Parathyroid adenoma (tissue), 2 donors: Measurements from ENCODE around the gene THSD4.

ENCODE experiments used
- H2AFZ ChIP-seq: fragments of 300-600 bp; sonication (generic); one replicate; pipeline ENCODE4 v1.7.0; 2017; ENCODE audit warnings: antibody characterized with exemption, mild to moderate bottlenecking
- H3K27ac ChIP-seq: fragments of 300-600 bp; sonication (generic); one replicate; pipeline ENCODE4 v1.7.0; 2017
- H3K27me3 ChIP-seq: fragments of 300-600 bp; sonication (generic); one replicate; pipeline ENCODE4 v1.7.0; 2017; ENCODE audit warnings: low read length; ENCODE audit not compliant: control insufficient read depth, insufficient read depth
- H3K36me3 ChIP-seq: fragments of 300-600 bp; sonication (generic); one replicate; pipeline ENCODE4 v1.7.0; 2017; ENCODE audit warnings: low read length; ENCODE audit not compliant: control insufficient read depth, insufficient read depth
- H3K4me1 ChIP-seq: fragments of 300-600 bp; sonication (generic); one replicate; pipeline ENCODE4 v1.7.0; 2017; ENCODE audit warnings: control low read depth
- H3K4me2 ChIP-seq: fragments of 300-600 bp; sonication (generic); one replicate; pipeline ENCODE4 v1.7.0; 2017; ENCODE audit warnings: low read length
- H3K4me3 ChIP-seq: fragments of 300-600 bp; sonication (generic); one replicate; pipeline ENCODE4 v1.7.0; 2017; ENCODE audit warnings: low read depth, low read length
- H3K79me2 ChIP-seq: fragments of 300-600 bp; sonication (generic); one replicate; pipeline ENCODE4 v1.7.0; 2017; ENCODE audit warnings: control low read depth
- H3K9ac ChIP-seq: fragments of 300-600 bp; sonication (generic); one replicate; pipeline ENCODE4 v1.7.0; 2017; ENCODE audit warnings: mild to moderate bottlenecking
- H3K9me3 ChIP-seq: fragments of 300-600 bp; sonication (generic); one replicate; pipeline ENCODE4 v1.7.0; 2017; ENCODE audit warnings: low read length; ENCODE audit not compliant: control insufficient read depth
- CTCF ChIP-seq: fragments of 300-600 bp; sonication (generic); IDR thresholded peaks from one replicate; pipeline ENCODE4 v1.7.0; 2017; ENCODE audit warnings: antibody characterized with exemption, mild to moderate bottlenecking
- donor health status: primary hyperparathyroidism.

The THSD4 gene

GRCh38 chr15:71296315-71296679 lies 181.0 kb downstream of the THSD4 start:
- Histone ChIP-seq H3K9me3 (no peaks in the 10 kb centered on the region), H3K4me1 (no peaks in the 10 kb centered on the region), H2AFZ (no peak overlapping the region), H3K9ac (no peak overlapping the region), H3K4me3 (no peak overlapping the region), H3K27ac (no peak overlapping the region), H3K4me2 (no peak overlapping the region), H3K27me3 (no peaks in the 10 kb centered on the region), H3K79me2 (no peaks in the 10 kb centered on the region), H3K36me3 (no peaks in the 10 kb centered on the region)
- no peak for TF ChIP-seq CTCF

GRCh38 chr15:71301958-71302621 lies 186.8 kb downstream of the THSD4 start:
- Histone ChIP-seq H2AFZ (no peak overlapping the region), H3K36me3 (no peaks in the 10 kb centered on the region), H3K27ac (no peak overlapping the region), H3K4me2 (no peak overlapping the region), H3K4me3 (no peak overlapping the region), H3K27me3 (no peaks in the 10 kb centered on the region), H3K9me3 (no peaks in the 10 kb centered on the region), H3K4me1 (no peaks in the 10 kb centered on the region), H3K9ac (no peak overlapping the region), H3K79me2 (no peaks in the 10 kb centered on the region)
- no peak for TF ChIP-seq CTCF

- H3K27me3 ChIP-seq = no peaks in the 10 kb centered on the region
- H3K4me2 ChIP-seq = no peak overlapping the region
- no peak overlapping the region for H2AFZ ChIP-seq
- no peaks in the 10 kb centered on the region for H3K79me2 ChIP-seq
- H3K4me1 ChIP-seq = no peaks in the 10 kb centered on the region
- H3K4me3 ChIP-seq = no peak overlapping the region
- TF ChIP-seq CTCF = no peak
- no peaks in the 10 kb centered on the region for H3K36me3 ChIP-seq
- H3K27ac ChIP-seq = no peak overlapping the region
- H3K9ac ChIP-seq = no peak overlapping the region
- H3K9me3 ChIP-seq = no peaks in the 10 kb centered on the region
Measured at GRCh38 chr15:71302861-71303410, 187.7 kb downstream of the THSD4 start.

- Histone ChIP-seq H3K9ac (no peak overlapping the region), H3K4me1 (no peaks in the 10 kb centered on the region), H3K9me3 (no peaks in the 10 kb centered on the region), H3K4me3 (no peak overlapping the region), H3K36me3 (no peaks in the 10 kb centered on the region), H3K27me3 (no peaks in the 10 kb centered on the region), H3K79me2 (no peaks in the 10 kb centered on the region), H3K4me2 (no peak overlapping the region), H2AFZ (no peak overlapping the region), H3K27ac (no peak overlapping the region)
- no peak for TF ChIP-seq CTCF
Measured at GRCh38 chr15:71303977-71304376, 188.7 kb downstream of the THSD4 start.

GRCh38 chr15:71304681-71305080 lies 189.4 kb downstream of the THSD4 start:
- no peak for TF ChIP-seq CTCF
- Histone ChIP-seq H3K36me3 (no peaks in the 10 kb centered on the region), H3K9ac (no peak overlapping the region), H3K9me3 (no peaks in the 10 kb centered on the region), H3K4me3 (no peak overlapping the region), H2AFZ (no peak overlapping the region), H3K4me2 (no peak overlapping the region), H3K4me1 (no peaks in the 10 kb centered on the region), H3K27me3 (no peaks in the 10 kb centered on the region), H3K27ac (no peak overlapping the region), H3K79me2 (no peaks in the 10 kb centered on the region)
